Hepatocyte (in vitro differentiated cells): ENCODE measurements around the gene KRTAP4-3.

Source experiments
- CTCF ChIP-seq: fragments of 200-600 bp; sonication (generic); IDR thresholded peaks from 2 replicates; pipeline ENCODE4 v1.5.1; 2016; ENCODE audit warnings: antibody characterized with exemption, mild to moderate bottlenecking; ENCODE audit not compliant: poor library complexity
- EZH2phosphoT487 ChIP-seq: fragments of 200-600 bp; sonication (generic); IDR thresholded peaks from one replicate; pipeline ENCODE4 v1.6.1; 2018; ENCODE audit warnings: antibody characterized with exemption, mild to moderate bottlenecking, low read depth, moderate library complexity; ENCODE audit not compliant: unreplicated experiment, severe bottlenecking

- TF ChIP-seq CTCF (no peak), EZH2phosphoT487 (no peak)
Measured at GRCh38 chr17:41196068-41196467, 28.0 kb upstream of the KRTAP4-3 start.
